Measurements from ENCODE around the gene MSRB1. TPM values are rescaled to one million over a fixed set of nuclear protein-coding genes. Genes with fewer than 3 reads are reported as not detected.
A peak's percentile ranks its signal among the peaks of the same experiment; 100 is the strongest.

MSRB1 gene
- total RNA-seq, 3 donors from 2014 or later (not counting 1 experiment from before 2014, with no cell fraction given): 10.8 to 19.9 (median 14.8) TPM

GRCh38 chr16:1982013-1982433, 39.0 kb upstream of the MSRB1 start:
- Histone ChIP-seq H3K4me1 (ENCODE audit: control insufficient read depth, insufficient read depth, low read length) (peaks cover 27% of the 10 kb centered on the region), H3K4me3 (ENCODE audit: low read length) (no peak overlapping the region), H3K9me3 (ENCODE audit: control insufficient read depth, insufficient read depth, low read length) (no peaks in the 10 kb centered on the region), H3K27me3 (ENCODE audit: control insufficient read depth, insufficient read depth, low read length) (peaks cover 31% of the 10 kb centered on the region), H3K27ac (ENCODE audit: low read length) (no peak overlapping the region), H3K36me3 (ENCODE audit: control insufficient read depth, insufficient read depth, low read length) (peaks cover 24% of the 10 kb centered on the region)
- WGBS (ENCODE audit: insufficient coverage): 58% methylated on average over 5 of the region's 5 CpGs
- Mint-ChIP-seq H3K9me3 (no peaks in the 10 kb centered on the region), H3K4me3 (peak overlapping the region; percentile 63), H3K36me3 (no peaks in the 10 kb centered on the region), H3K4me1 (peaks cover 4 to 11% of the 10 kb centered on the region in 2 donors), H3K27me3 (ENCODE audit: low read depth in 2 of 2) (peaks cover 0 to 12% of the 10 kb centered on the region in 2 donors), H3K27ac (peak overlapping the region in 1 of 2 donors; percentile 72)
- ATAC-seq: no peak
- no peak for TF ChIP-seq CTCF (IDR thresholded peaks at IDR 0.05)
- DNase-seq: no peak
- intact Hi-C loops (cut with micrococcal nuclease): no loop called here

- ATAC-seq (no peak), DNase-seq (peak in 1 of 2 donors; percentile 55)
- Mint-ChIP-seq H3K27me3 (ENCODE audit: low read depth in 2 of 2) (peaks cover 0 to 12% of the 10 kb centered on the region in 2 donors), H3K9me3 (no peaks in the 10 kb centered on the region), H3K4me1 (peaks cover 4 to 5% of the 10 kb centered on the region in 2 donors), H3K4me3 (peak within 1 kb of the TSS; percentile 63), H3K36me3 (no peaks in the 10 kb centered on the region), H3K27ac (peak within 1 kb of the TSS in 1 of 2 donors; percentile 72)
- H3K27me3 ChIP-seq (ENCODE audit: control insufficient read depth, insufficient read depth, low read length): peaks cover 31% of the 10 kb centered on the region
- no peak within 1 kb of the TSS for H3K4me3 ChIP-seq (ENCODE audit: low read length)
- H3K27ac ChIP-seq (ENCODE audit: low read length): no peak within 1 kb of the TSS
- H3K4me1 ChIP-seq (ENCODE audit: control insufficient read depth, insufficient read depth, low read length): peaks cover 27% of the 10 kb centered on the region
- peaks cover 28% of the 10 kb centered on the region for H3K36me3 ChIP-seq (ENCODE audit: control insufficient read depth, insufficient read depth, low read length)
- no peak for TF ChIP-seq CTCF (IDR thresholded peaks at IDR 0.05)
- 40% methylated on average over 6 of the region's 6 CpGs for whole genome bisulfite sequencing (ENCODE audit: insufficient coverage)
- intact Hi-C loops (cut with micrococcal nuclease): no loop called here
- H3K9me3 ChIP-seq (ENCODE audit: control insufficient read depth, insufficient read depth, low read length): no peaks in the 10 kb centered on the region
Observed at GRCh38 chr16:1981398-1981836, 38.4 kb upstream of the MSRB1 start, which contains the start of gene NOXO1. Gene NOXO1 (minus strand): TSS chr16:1981469. CDS start chr16:1981179, 290 bp downstream.

DNA sequence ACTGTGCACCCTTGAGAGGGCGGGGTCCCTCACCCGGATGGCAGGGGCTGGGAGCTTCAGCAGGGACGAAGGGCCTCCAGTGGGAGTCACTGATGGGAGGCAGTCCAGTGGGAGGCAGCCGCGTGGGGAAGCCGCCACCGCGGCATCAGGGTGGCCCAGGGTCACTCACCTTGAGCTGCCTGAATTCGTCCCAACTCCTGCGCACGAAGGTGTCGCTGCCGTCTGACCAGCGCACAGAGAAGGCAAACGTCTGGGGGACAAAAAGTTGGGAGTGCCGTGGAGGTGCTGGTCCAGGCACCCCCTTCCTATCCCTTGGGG, 37.7 kb upstream of the MSRB1 start:
- no peak overlapping the region for H3K4me3 ChIP-seq (ENCODE audit: low read length)
- peaks cover 27% of the 10 kb centered on the region for H3K4me1 ChIP-seq (ENCODE audit: control insufficient read depth, insufficient read depth, low read length)
- H3K9me3 Mint-ChIP-seq: no peaks in the 10 kb centered on the region
- peaks cover 31% of the 10 kb centered on the region for H3K27me3 ChIP-seq (ENCODE audit: control insufficient read depth, insufficient read depth, low read length)
- DNase-seq: no peak
- H3K4me1 Mint-ChIP-seq: peaks cover 4% of the 10 kb centered on the region in 2 donors
- 27% methylated on average over 16 of the region's 16 CpGs for WGBS (ENCODE audit: insufficient coverage)
- TF ChIP-seq CTCF (IDR thresholded peaks at IDR 0.05): no peak
- peaks cover 0 to 12% of the 10 kb centered on the region in 2 donors for H3K27me3 Mint-ChIP-seq (ENCODE audit: low read depth in 2 of 2)
- H3K36me3 ChIP-seq (ENCODE audit: control insufficient read depth, insufficient read depth, low read length): peaks cover 28% of the 10 kb centered on the region
- no peaks in the 10 kb centered on the region for H3K9me3 ChIP-seq (ENCODE audit: control insufficient read depth, insufficient read depth, low read length)
- no peaks in the 10 kb centered on the region for H3K36me3 Mint-ChIP-seq
- intact Hi-C loops (cut with micrococcal nuclease): no loop called here
- H3K27ac Mint-ChIP-seq: no peak overlapping the region
- no peak overlapping the region for H3K27ac ChIP-seq (ENCODE audit: low read length)
- no peak overlapping the region for H3K4me3 Mint-ChIP-seq
- no peak for ATAC-seq

Data from natural killer cell (primary cell).